Activated T-helper 9 cell treated with anti-CD3 and anti-CD28 coated beads, Interleukin-2, amount 50 U/mL, for 16 hours (primary cell): ENCODE data around the gene HLA-DMA.
A peak's percentile ranks its signal among the peaks of the same experiment; 100 is the strongest.

Experiments
- DNase-seq: peaks from one replicate; pipeline ENCODE4 v3.0.0-alpha.2; 2020; ENCODE audit warnings: low read depth

The HLA-DMA gene

DNA sequence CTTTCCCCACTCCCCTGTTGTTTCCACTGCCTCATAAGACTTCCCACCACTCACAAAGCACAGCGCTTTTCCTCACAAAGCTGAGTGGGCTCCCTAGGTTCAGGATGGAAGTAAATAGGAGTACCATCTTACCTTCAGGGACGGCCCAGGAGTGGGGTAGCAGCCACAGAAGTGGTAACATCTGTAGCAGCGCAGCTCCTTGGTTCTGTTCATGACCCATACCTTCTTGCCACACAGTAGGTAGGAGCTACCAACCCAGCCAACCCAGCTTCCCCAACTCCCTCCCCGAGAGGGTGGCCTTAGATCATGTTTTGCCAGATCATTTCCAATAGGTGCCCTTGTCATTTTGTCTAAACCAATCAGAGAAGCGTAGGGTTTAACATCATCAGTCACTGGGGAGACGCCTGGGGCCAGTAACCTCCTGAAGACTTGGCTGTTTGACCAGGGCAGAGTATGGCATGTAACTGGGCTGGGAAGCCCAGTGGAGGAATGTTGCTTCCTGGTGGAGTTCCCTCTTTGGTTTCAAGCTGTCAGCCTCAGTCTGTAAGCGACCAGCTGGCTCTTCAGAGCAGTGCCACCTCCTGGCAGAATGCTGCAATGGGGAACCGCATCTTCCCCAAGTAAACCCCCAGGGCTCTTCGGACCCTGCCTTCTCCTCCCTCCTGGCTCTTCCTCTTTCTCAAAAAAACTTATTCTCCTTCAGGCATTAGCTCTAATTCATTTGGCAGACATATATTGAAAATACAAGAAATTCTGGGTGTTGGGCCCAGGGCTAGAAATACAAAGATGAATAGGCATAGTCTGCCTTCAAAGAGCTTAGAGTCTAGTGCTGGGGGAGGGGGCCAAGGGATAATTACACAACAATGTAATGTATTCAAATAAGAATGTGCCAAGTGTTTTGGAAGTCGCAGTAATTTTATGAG lies at the start of gene HLA-DMA:
Gene HLA-DMA, minus strand, starts transcription at position 281 of the 923 bp plus-strand sequence. Its CDS starts 61 bp downstream, at position 220.
- DNase-seq, result peak; percentile 50

DNA sequence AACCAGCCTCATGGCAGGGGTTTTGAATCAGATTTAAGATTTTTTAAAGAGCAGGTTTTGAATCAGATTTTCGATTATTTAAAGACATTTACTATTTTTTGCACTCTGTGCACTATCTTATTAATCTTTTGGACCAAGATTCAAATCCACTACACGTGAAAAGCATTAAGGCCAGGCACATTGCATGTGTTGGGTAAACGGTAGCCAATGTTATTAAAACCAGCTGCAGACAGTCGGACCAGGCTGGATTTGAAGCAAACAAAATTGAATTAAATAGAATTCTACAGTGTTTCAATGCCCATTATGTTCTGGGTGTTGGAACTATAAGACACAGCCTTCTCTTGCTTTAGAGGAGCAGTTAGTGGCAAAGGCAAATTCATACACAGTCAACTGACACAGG lies 48.8 kb upstream of the HLA-DMA start:
- DNase-seq, result no peak

DNA sequence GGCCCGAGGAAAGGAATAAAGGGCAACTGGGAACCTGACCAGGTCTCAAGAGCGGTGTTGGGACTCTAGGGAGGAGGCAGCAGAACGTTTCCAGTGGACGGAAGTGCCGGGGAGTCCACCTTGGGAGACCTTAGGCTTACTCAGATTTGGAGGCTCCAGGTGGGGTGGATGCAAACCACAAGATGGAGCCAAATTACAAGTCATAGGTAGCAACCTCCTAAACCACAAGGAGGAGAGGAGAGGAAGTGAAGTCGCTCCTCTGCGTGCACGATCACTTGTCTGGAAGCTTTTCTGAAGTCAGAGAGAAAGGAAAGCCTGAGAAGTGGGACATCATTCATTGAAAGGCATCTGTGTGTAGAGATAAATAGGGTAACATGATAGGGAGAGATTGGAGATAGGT lies 47.2 kb upstream of the HLA-DMA start:
- no peak for DNase-seq

DNA sequence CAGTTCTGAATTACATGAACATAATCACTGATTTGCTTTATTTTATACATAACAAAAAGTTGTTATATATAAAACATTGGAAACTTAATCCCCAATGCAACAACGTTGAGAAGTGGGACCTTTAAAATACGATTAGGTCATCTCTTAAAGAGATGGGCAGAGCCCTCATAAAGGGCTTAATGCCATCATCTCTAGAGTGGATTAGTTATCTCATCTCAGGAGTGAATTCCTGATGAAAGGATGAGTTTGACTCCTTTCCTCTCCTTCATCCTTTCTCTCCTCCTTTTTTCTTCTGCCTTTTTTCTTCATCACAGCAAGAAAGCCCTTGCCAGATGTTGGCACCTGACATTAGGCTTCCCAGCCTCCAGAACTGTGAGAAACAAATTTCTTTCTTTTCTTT lies 42.6 kb upstream of the HLA-DMA start:
- DNase-seq, result no peak

DNA sequence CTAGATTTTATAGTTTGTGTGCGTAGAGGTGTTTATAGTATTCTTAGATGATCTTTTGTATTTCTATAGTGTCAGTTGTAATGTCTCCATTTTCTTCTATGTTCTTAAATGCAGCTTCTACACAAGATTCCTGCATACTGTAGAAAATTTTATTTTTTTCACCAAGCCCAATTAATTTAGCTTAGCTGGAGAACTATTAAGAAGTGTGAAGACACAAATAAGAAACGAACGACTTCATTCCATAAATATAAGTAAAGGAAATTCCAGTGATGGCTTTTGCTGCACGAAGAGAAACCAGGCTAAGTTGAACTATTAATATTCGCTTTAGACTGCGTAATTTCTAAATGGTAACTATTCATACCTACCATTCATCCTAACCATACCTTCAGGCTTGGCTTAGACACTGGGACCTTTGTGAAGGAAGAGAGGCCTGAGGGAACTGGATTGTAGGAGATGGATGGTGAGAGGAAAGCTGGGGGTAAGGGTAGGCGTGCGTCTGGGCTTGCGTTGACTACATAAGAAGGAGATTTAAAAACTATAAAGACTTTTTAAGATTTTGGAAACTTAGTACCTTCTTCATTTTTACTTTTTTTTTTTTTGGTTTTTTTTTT lies 40.6 kb upstream of the HLA-DMA start:
- no peak for DNase-seq

DNA sequence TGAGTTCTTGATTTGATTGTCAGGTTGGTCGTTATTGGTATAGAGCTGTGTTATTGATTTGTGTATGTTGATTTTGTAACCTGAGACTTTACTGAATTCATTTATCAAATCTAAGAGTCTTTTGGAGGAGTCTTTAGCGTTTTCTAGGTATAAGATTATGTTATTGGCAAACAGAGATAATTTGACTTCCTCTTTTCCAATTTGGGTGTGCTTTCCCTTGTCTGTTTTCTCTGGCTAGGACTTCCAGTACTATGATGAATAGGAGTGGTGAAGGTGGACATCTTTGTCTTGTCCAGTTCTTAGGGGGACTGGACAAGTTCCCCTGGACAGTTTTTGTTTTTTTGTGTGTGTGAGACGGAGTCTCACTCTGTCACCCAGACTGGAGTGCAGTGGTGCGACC lies 39.1 kb upstream of the HLA-DMA start:
- DNase-seq, result no peak

DNA sequence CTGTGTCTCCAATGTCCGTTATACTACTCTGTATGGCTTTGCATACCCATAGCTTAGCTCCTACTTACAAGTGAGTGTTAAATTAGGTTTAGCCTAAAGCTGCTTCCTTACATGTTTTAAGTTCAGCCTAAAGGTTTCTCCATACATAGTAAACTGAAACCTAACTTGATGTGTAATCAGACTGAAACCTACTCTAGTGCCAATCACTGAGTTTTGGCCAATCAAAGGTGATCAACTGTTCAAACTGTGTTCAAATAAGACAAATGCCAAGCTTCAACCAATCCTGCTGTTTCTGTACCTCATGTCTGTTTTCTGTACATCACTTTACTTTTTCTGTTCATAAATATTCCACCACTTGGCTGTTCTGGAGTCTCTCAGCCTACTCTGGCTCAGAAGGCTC lies 36.5 kb upstream of the HLA-DMA start:
- no peak for DNase-seq

DNA sequence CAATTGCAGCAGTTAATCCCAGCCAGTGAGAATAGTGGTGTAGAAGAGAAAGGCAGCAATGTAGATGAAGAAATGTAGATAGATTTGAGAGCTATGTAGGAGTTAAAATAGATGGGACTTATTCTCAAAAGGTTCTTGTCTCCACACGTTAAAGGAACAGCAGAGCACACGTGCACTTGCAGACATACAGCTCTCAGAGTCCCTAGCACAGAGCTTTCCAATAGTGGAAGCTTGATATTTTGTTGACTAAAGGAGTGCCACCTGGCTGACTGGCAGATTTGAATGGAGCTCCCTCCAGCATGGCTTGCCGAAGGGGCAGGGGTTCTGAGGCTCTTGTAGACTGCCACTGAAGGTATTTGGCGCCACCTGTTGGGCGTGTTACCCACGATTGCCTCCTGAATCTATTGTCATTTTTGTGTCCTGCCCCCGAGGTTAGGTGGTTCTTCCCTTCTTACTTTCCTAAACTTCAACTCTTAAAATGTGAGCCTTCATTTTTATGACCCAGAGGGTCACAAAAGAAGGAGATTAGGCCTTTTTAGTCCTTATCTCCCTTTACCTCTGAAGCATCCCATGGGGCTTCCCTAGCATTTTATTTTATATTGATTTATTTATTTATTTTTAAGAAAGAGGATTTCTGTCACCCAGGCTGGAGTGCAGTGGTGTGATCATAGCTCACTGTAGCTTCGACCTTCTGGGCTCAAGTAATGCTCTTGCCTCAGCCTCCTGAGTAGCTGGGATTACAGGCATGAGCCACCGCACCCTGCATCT lies 31.9 kb upstream of the HLA-DMA start:
- DNase-seq, result peak; percentile 80

DNA sequence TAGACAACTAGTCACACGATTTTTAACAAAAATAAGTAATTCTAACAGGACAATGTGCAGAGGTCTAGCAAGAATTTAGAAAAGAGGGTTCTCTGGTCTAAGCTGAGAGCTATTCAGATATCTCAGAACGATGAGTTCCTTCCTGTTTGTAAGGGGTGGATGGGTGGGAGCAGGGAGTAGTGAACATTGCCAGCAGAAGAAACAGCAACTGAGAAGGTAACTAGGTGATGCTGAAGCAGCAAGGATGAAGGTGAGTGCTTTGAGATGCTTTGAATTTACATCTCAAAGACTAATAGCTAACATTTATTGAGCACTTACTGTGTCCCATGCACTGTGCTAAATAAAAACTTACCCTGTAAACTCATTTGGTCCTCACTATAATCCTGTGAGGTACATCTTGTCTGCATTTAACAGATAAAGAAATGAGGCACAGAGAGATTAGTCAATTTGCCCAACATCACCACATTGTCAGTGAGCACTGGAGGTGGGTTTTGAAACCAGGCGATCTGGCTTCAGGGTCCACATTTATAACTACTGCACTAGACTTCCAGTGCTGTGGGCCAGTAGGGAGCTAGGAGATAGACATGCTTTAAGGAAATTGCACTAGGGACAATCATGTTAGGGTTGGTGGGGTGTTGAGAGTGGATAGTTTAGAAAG lies 31.2 kb upstream of the HLA-DMA start:
- DNase-seq, result no peak

DNA sequence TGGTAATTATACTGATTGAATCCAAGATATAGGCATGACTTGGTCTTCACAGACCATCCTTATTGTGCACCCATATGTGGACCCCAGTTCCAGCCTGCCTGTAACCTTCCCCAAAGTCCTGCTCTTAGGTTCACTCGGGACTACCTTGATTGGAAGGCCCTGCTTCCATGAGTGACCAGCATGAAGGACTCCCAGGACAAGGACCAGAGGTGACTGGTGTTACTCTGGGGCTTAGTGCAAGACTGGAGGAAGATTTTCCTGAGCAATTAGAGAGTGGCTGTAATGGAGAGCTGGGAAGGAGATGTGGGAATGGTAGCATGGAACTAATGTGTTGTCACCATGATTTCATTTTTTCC lies 30.6 kb upstream of the HLA-DMA start:
- DNase-seq, result no peak

DNA sequence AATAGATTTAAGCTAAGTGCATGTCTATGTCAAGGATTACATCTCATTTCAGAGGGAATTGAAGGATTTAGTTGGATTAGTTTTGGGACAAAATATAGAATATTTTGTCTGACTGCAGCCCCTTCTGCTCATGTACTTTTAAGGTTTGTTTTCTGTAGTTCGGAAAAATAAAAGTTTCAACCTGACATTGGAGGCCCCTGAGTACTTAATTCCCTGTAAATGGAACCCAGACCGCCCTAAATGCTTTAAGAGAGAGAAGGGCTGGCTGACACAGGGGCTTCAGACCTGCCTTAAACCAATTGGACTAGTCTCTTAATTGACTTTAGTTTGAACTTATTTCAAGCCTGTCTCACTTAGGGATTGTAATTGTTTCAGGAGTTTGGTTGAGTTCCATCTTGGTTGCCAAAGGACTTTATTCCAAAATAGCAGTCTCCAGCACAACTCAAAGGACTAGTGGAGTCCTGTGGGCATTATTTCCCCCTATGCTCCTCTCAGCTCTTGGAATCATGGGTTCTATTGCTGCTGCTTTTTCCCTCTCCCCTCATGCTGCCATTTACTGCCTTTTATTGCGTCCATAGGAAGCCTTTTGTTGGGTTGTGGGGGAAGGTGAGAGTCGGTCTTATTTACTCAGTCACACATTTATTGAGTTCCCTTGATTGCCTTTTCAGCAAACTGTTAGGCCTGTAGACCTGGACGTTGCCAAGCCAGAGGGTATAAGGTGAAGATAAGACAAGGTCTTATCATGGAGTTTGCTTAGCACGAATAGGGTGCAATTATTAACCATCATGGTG lies 30.0 kb upstream of the HLA-DMA start:
- no peak for DNase-seq

DNA sequence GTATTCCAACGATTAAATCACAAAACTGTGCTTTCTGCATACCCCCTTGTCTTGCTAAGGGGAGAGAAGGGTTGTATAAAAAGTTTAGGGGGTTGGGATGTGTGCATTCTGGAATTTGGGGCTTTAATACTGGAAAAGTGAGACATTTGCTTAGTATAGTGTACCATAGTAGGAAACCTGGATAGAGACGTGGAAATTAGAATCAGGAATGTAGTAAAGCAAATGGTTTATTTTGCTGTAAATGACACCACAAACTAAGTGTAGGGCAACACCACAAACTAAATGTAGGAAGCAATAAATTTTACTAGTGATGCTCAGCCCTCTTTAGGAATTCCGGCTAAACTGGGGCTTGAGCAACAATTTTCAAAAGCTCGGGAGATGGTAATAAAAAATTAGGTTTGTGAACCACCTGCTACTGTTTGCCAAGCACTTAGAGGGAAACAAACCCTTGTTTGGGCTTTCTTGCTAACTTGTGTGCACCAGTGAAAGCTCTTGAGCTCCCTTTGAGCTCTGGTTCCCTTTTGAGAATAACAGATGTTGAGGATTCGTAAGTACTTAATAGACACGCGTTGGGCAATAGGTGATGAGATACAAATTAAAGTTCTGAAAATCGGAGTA lies 29.3 kb upstream of the HLA-DMA start:
- DNase-seq, result no peak

DNA sequence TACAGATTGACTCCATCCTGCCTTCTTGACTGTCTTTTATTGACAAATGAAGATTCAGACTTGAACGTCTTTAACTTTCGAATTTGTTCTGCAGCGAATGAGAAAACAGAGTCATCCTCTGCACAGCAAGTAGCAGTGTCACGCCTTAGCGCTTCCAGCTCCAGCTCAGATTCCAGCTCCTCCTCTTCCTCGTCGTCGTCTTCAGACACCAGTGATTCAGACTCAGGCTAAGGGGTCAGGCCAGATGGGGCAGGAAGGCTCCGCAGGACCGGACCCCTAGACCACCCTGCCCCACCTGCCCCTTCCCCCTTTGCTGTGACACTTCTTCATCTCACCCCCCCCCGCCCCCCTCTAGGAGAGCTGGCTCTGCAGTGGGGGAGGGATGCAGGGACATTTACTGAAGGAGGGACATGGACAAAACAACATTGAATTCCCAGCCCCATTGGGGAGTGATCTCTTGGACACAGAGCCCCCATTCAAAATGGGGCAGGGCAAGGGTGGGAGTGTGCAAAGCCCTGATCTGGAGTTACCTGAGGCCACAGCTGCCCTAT lies 27.7 kb upstream of the HLA-DMA start:
- no peak for DNase-seq

DNA sequence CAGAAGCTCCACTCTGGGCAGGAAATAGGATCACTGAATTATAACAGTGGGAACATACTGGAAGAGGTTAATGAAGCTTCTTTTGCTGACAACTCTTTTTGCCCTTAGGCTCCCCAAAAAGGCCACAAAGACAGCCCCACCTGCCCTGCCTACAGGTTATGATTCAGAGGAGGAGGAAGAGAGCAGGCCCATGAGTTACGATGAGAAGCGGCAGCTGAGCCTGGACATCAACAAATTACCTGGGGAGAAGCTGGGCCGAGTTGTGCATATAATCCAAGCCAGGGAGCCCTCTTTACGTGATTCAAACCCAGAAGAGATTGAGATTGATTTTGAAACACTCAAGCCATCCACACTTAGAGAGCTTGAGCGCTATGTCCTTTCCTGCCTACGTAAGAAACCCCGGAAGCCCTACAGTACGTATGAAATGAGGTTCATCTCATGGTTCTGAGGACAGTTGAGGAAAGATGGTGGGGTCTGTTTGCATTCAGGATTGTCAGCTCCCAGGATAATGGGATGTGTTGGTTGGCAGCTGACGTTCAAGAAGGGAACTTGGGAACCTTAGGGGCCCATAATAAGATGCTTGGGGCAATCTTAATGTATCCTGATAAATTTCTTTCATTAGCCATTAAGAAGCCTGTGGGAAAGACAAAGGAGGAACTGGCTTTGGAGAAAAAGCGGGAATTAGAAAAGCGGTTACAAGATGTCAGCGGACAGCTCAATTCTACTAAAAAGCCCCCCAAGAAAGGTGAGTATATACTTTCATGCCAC lies 27.0 kb upstream of the HLA-DMA start:
- no peak for DNase-seq

DNA sequence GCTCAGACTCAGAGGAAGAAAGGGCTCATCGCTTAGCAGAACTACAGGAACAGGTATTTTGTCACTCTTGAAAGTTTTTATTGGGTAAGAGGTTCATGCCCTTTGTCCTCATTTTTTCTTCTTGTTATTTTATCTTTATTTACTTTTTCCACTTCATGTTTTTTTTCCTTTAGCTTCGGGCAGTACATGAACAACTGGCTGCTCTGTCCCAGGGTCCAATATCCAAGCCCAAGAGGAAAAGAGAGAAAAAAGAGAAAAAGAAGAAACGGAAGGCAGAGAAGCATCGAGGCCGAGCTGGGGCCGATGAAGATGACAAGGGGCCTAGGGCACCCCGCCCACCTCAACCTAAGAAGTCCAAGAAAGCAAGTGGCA lies 25.0 kb upstream of the HLA-DMA start:
- no peak for DNase-seq

DNA sequence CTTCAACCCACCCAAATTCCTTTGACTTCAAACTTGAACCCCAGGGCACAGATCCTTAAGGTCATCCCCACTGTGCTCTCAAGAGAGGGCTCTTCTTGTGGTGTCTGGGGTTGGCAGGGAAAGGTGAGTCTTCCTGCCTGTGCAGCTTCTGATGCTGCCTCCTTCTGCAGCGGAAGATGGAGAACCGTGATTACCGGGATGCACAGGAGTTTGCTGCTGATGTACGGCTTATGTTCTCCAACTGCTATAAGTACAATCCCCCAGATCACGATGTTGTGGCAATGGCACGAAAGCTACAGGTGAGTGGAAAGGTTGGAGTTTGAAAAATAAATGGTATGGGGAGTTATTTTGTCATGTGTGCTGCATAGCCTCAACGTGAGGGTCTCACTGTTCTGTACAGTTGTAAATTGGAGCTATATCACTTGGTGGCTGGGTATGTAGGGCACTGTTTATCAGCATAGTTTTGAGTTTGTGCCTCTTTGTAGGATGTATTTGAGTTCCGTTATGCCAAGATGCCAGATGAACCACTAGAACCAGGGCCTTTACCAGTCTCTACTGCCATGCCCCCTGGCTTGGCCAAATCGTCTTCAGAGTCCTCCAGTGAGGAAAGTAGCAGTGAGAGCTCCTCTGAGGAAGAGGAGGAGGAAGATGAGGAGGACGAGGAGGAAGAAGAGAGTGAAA lies 24.5 kb upstream of the HLA-DMA start:
- DNase-seq, result no peak

DNA sequence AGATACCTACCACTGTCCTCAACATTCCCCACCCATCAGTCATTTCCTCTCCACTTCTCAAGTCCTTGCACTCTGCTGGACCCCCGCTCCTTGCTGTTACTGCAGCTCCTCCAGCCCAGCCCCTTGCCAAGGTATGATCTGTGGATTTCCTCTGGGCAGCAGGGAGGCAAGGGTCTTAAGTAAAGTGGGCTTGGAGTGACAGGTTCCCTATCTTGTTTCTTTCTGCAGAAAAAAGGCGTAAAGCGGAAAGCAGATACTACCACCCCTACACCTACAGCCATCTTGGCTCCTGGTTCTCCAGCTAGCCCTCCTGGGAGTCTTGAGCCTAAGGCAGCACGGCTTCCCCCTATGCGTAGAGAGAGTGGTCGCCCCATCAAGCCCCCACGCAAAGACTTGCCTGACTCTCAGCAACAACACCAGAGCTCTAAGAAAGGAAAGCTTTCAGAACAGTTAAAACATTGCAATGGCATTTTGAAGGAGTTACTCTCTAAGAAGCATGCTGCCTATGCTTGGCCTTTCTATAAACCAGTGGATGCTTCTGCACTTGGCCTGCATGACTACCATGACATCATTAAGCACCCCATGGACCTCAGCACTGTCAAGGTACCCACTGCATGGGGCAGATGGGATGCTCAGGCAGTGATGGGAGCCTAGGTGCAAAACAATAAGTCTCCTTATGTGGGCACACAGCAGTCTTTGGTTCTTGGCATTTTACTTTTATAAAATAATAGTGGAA lies 23.6 kb upstream of the HLA-DMA start:
- no peak for DNase-seq

DNA sequence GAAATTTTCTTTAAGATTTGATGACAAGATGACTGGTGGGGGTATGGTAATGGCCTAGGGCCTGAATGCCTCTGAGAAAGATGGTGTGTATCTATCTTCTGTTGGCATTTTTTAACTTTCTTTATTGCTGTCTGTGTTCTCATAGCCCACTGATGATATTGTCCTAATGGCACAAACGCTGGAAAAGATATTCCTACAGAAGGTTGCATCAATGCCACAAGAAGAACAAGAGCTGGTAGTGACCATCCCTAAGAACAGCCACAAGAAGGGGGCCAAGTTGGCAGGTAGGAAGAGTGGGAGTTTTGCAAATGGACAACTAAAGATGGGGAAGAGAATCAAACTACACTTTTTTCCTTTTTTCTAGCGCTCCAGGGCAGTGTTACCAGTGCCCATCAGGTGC lies 23.0 kb upstream of the HLA-DMA start:
- no peak for DNase-seq
